Activated T-helper 2 cell treated with anti-CD3 and anti-CD28 coated beads, Interferon-gamma antibody, Interleukin-2, Interleukin-4, amounts not matched to agents 10 μg/mL and 5 μg/mL and 100 μg/mL, durations not matched to agents 14 hours and 24 hours and 36 hours (primary cell): ENCODE measurements around the gene FSCN2. TPM values are rescaled to one million over a fixed set of nuclear protein-coding genes. Genes with fewer than 3 reads are reported as not detected.

Source experiments
- DNase-seq: peaks from one replicate; pipeline ENCODE4 v3.0.0; 2021; ENCODE audit warnings: low spot score
- H3K27ac Mint-ChIP-seq: one replicate; pipeline ENCODE4 v1.8.0; 2021; ENCODE audit warnings: mixed read lengths
- H3K27me3 Mint-ChIP-seq: one replicate; pipeline ENCODE4 v1.8.0; 2021; ENCODE audit warnings: low read depth, mixed read lengths
- H3K36me3 Mint-ChIP-seq: one replicate; pipeline ENCODE4 v1.8.0; 2021; ENCODE audit warnings: low read depth, mixed read lengths
- H3K4me1 Mint-ChIP-seq: one replicate; pipeline ENCODE4 v1.8.0; 2021; ENCODE audit warnings: low read depth, mixed read lengths
- H3K4me3 Mint-ChIP-seq: one replicate; pipeline ENCODE4 v1.8.0; 2021; ENCODE audit warnings: low read depth, mild to moderate bottlenecking, moderate library complexity, mixed read lengths
- H3K9me3 Mint-ChIP-seq: one replicate; pipeline ENCODE4 v1.8.0; 2021; ENCODE audit warnings: mixed read lengths
- intact Hi-C: fragments of 100-400 bp; cut with micrococcal nuclease; formaldehyde crosslinking; loops from one replicate; pipeline ENCODE4 v1.15.1; 2023
- total RNA-seq: library from RNA; stranded (reverse); gene quantifications from 2 replicates; pipeline ENCODE4 v1.2.3, GENCODE V29; 2022

The FSCN2 gene
- total RNA-seq, 1 donor from 2014 or later, result 1.1 TPM

GRCh38 chr17:81546906-81547613 is 18.9 kb downstream of the FSCN2 start:
- intact Hi-C loops, result no loop called here
- Mint-ChIP-seq H3K36me3 (peaks cover 40% of the 10 kb centered on the region), H3K4me3 (no peak overlapping the region)

GRCh38 chr17:81547614-81547982 is 19.4 kb downstream of the FSCN2 start:
- no peak overlapping the region for H3K4me3 Mint-ChIP-seq
- intact Hi-C loops, result no loop called here
- H3K27me3 Mint-ChIP-seq, result no peaks in the 10 kb centered on the region
- peaks cover 7% of the 10 kb centered on the region for H3K4me1 Mint-ChIP-seq
- H3K9me3 Mint-ChIP-seq, result no peaks in the 10 kb centered on the region
- DNase-seq, result no peak
- no peak overlapping the region for H3K27ac Mint-ChIP-seq
- H3K36me3 Mint-ChIP-seq, result peaks cover 40% of the 10 kb centered on the region

More at GRCh38 chr17:81546906-81547613, 18.9 kb downstream of the FSCN2 start:
- H3K27me3 Mint-ChIP-seq, result no peaks in the 10 kb centered on the region
- no peak for DNase-seq
- no peaks in the 10 kb centered on the region for H3K9me3 Mint-ChIP-seq
- no peak overlapping the region for H3K27ac Mint-ChIP-seq
- peaks cover 7% of the 10 kb centered on the region for H3K4me1 Mint-ChIP-seq

GRCh38 chr17:81549031-81549557 is 20.9 kb downstream of the FSCN2 start:
- Mint-ChIP-seq H3K27ac (no peak overlapping the region), H3K4me1 (peaks cover 15% of the 10 kb centered on the region), H3K9me3 (no peaks in the 10 kb centered on the region), H3K27me3 (no peaks in the 10 kb centered on the region), H3K4me3 (peak overlapping the region; percentile 89), H3K36me3 (peaks cover 44% of the 10 kb centered on the region)
- no peak for DNase-seq
- intact Hi-C loops, result no loop called here

- Mint-ChIP-seq H3K27ac (peak overlapping the region; percentile 4), H3K4me1 (peaks cover 19% of the 10 kb centered on the region), H3K27me3 (no peaks in the 10 kb centered on the region), H3K9me3 (no peaks in the 10 kb centered on the region), H3K36me3 (peaks cover 44% of the 10 kb centered on the region), H3K4me3 (peak overlapping the region; percentile 89)
- no peak for DNase-seq
- intact Hi-C loops, result loop anchor here (5.0 kb wide), 1 partner anchor 298 kb away; no protein-coding TSS in a partner anchor
Measured at GRCh38 chr17:81549826-81550225, 21.6 kb downstream of the FSCN2 start.

GRCh38 chr17:81550285-81550684 is 22.1 kb downstream of the FSCN2 start:
- Mint-ChIP-seq H3K9me3 (no peaks in the 10 kb centered on the region), H3K4me3 (peak overlapping the region; percentile 89), H3K27ac (peak overlapping the region; percentile 4), H3K36me3 (peaks cover 44% of the 10 kb centered on the region), H3K4me1 (peaks cover 19% of the 10 kb centered on the region), H3K27me3 (no peaks in the 10 kb centered on the region)
- no peak for DNase-seq
- intact Hi-C loops, result loop anchor here (5.0 kb wide), 1 partner anchor 298 kb away; no protein-coding TSS in a partner anchor

GRCh38 chr17:81550830-81551457 is 22.8 kb downstream of the FSCN2 start:
- H3K27ac Mint-ChIP-seq, result peak overlapping the region; percentile 58
- no peaks in the 10 kb centered on the region for H3K9me3 Mint-ChIP-seq
- peaks cover 19% of the 10 kb centered on the region for H3K4me1 Mint-ChIP-seq
- H3K4me3 Mint-ChIP-seq, result peak overlapping the region; percentile 89
- intact Hi-C loops, result loop anchor here (5.0 kb wide), 1 partner anchor 299 kb away; no protein-coding TSS in a partner anchor
- DNase-seq, result no peak
- H3K27me3 Mint-ChIP-seq, result no peaks in the 10 kb centered on the region
- peaks cover 44% of the 10 kb centered on the region for H3K36me3 Mint-ChIP-seq

GRCh38 chr17:81551458-81552243 is 23.5 kb downstream of the FSCN2 start:
- Mint-ChIP-seq H3K4me3 (peak overlapping the region; percentile 89), H3K27me3 (no peaks in the 10 kb centered on the region), H3K27ac (peak overlapping the region; percentile 58), H3K9me3 (no peaks in the 10 kb centered on the region), H3K4me1 (peaks cover 19% of the 10 kb centered on the region), H3K36me3 (peaks cover 37% of the 10 kb centered on the region)
- DNase-seq, result no peak
- intact Hi-C loops, result loop anchor here (1.0 to 5.0 kb wide), 2 partner anchors 36 to 299 kb away; no protein-coding TSS in a partner anchor

GRCh38 chr17:81552244-81553017 is 24.3 kb downstream of the FSCN2 start, which contains the start of gene FAAP100:
Gene FAAP100, minus strand, starts transcription at chr17:81552353. Its CDS starts 23 bp downstream, at chr17:81552330.
- peaks cover 41% of the 10 kb centered on the region for H3K36me3 Mint-ChIP-seq
- H3K27ac Mint-ChIP-seq, result peak within 1 kb of the TSS; percentile 88
- peak within 1 kb of the TSS; percentile 89 for H3K4me3 Mint-ChIP-seq
- intact Hi-C loops, result loop anchor here (1.0 to 5.0 kb wide), 2 partner anchors 37 to 300 kb away; no protein-coding TSS in a partner anchor
- peak; percentile 83 for DNase-seq
- H3K4me1 Mint-ChIP-seq, result peaks cover 19% of the 10 kb centered on the region
- no peaks in the 10 kb centered on the region for H3K27me3 Mint-ChIP-seq
- H3K9me3 Mint-ChIP-seq, result no peaks in the 10 kb centered on the region

- Mint-ChIP-seq H3K36me3 (peaks cover 42% of the 10 kb centered on the region), H3K4me1 (peaks cover 19% of the 10 kb centered on the region), H3K27ac (peak overlapping the region; percentile 88), H3K9me3 (no peaks in the 10 kb centered on the region), H3K27me3 (no peaks in the 10 kb centered on the region), H3K4me3 (peak overlapping the region; percentile 87)
- intact Hi-C loops, result loop anchor here (5.0 kb wide), 1 partner anchor 301 kb away; no protein-coding TSS in a partner anchor
- DNase-seq, result peak; percentile 68
Measured at GRCh38 chr17:81553018-81553615, 24.9 kb downstream of the FSCN2 start.

- Mint-ChIP-seq H3K4me3 (peak overlapping the region; percentile 87), H3K27me3 (no peaks in the 10 kb centered on the region), H3K9me3 (no peaks in the 10 kb centered on the region), H3K36me3 (peaks cover 44% of the 10 kb centered on the region), H3K4me1 (peaks cover 19% of the 10 kb centered on the region), H3K27ac (peak overlapping the region; percentile 88)
- DNase-seq, result no peak
- intact Hi-C loops, result loop anchor here (5.0 kb wide), 1 partner anchor 301 kb away; no protein-coding TSS in a partner anchor
Measured at GRCh38 chr17:81553616-81554181, 25.5 kb downstream of the FSCN2 start.

GRCh38 chr17:81556175-81556691 is 28.1 kb downstream of the FSCN2 start:
- Mint-ChIP-seq H3K27ac (no peak overlapping the region), H3K4me1 (peaks cover 15% of the 10 kb centered on the region), H3K9me3 (no peaks in the 10 kb centered on the region), H3K27me3 (no peaks in the 10 kb centered on the region), H3K36me3 (peaks cover 34% of the 10 kb centered on the region), H3K4me3 (no peak overlapping the region)
- no peak for DNase-seq
- intact Hi-C loops, result no loop called here
